Fibroblast of lung (primary cell): ENCODE data around the gene ITGAE. TPM values are rescaled to one million over a fixed set of nuclear protein-coding genes. Genes with fewer than 3 reads are reported as not detected.

Experiments
- DNase-seq, 2 donors: peaks; one replicate each; pipeline versions ENCODE4 v3.0.0 to v3.0.0-alpha.2; 2010; ENCODE audit warnings: low read depth in 2 of 2
- H2AFZ ChIP-seq: 2 replicates; pipeline ENCODE4 v1.5.1; 2012; ENCODE audit warnings: low read length, control low read depth, inconsistent platforms
- H3K27ac ChIP-seq: 2 replicates; pipeline ENCODE4 v1.5.1; 2011; ENCODE audit warnings: low read length, control low read depth; ENCODE audit not compliant: insufficient read depth
- H3K27me3 ChIP-seq: 2 replicates; pipeline ENCODE4 v1.5.1; 2011; ENCODE audit warnings: mild to moderate bottlenecking, low read length; ENCODE audit not compliant: control insufficient read depth, insufficient read depth
- H3K36me3 ChIP-seq: 2 replicates; pipeline ENCODE4 v1.5.1; 2011; ENCODE audit warnings: low read length; ENCODE audit not compliant: control insufficient read depth, insufficient read depth
- H3K4me1 ChIP-seq: 2 replicates; pipeline ENCODE4 v1.5.1; 2011; ENCODE audit warnings: low read length; ENCODE audit not compliant: control insufficient read depth, insufficient read depth; ENCODE audit errors: extremely low read depth
- H3K4me2 ChIP-seq: 2 replicates; pipeline ENCODE4 v1.5.1; 2011; ENCODE audit warnings: low read length, control low read depth; ENCODE audit not compliant: insufficient read depth; ENCODE audit errors: extremely low read depth
- H3K4me3 ChIP-seq, 4 experiments: fragments of 200-600 bp in 1 of 4; sonication (generic) in 1 of 4; replicated peaks in 1 of 4; 2 replicates each; pipeline ENCODE4 v1.5.1; 2011 to 2016; ENCODE audit warnings: low read length in 4 of 4, low read depth in 3 of 4, mild to moderate bottlenecking in 3 of 4, control low read depth in 2 of 4, inconsistent platforms in 1 of 4, mixed read lengths in 1 of 4; ENCODE audit not compliant: insufficient read depth in 1 of 4; ENCODE audit errors: control extremely low read depth in 1 of 4
- H3K79me2 ChIP-seq: 2 replicates; pipeline ENCODE4 v1.5.1; 2012; ENCODE audit warnings: mild to moderate bottlenecking, low read length, inconsistent platforms; ENCODE audit not compliant: control insufficient read depth, insufficient read depth
- H3K9ac ChIP-seq: 2 replicates; pipeline ENCODE4 v1.5.1; 2011; ENCODE audit warnings: mild to moderate bottlenecking, low read length, control low read depth; ENCODE audit not compliant: insufficient read depth
- H3K9me3 ChIP-seq: 2 replicates; pipeline ENCODE4 v1.5.1; 2012; ENCODE audit warnings: low read depth, low read length; ENCODE audit not compliant: control insufficient read depth, insufficient read depth
- H4K20me1 ChIP-seq: 2 replicates; pipeline ENCODE4 v1.5.1; 2011; ENCODE audit warnings: low read length; ENCODE audit not compliant: control insufficient read depth, insufficient read depth; ENCODE audit errors: extremely low read depth
- EZH2 ChIP-seq: IDR thresholded peaks from 2 replicates; pipeline ENCODE4 v1.5.1; 2012; ENCODE audit warnings: low read length, control low read depth, mild to moderate bottlenecking; ENCODE audit errors: missing control alignments
- polyA plus RNA-seq, 2 donors: library from polyadenylated mRNA; depleted of rRNA in 1 of 2; stranded (reverse) in 1 of 2; unstranded in 1 of 2; fragments of >200 nt; gene quantifications; 2 replicates each; pipeline ENCODE4 v1.2.1, GENCODE V29; 2011 to 2012; ENCODE audit warnings: missing spikeins in 1 of 2
- total RNA-seq: library from RNA; depleted of rRNA; stranded (reverse); fragments of >200 nt; gene quantifications from 2 replicates; pipeline ENCODE4 v1.2.1, GENCODE V29; 2014
- TF ChIP-seq, protein P1 (sequence below), 2 donors: IDR thresholded peaks in 1 of 2; conservative IDR thresholded peaks in 1 of 2; 1 replicate in 1 of 2; 2 replicates in 1 of 2; pipeline ENCODE4 v1.5.1; 2011 to 2012; ENCODE audit warnings: low read length in 2 of 2, control low read depth in 1 of 2, inconsistent platforms in 1 of 2, low read depth in 1 of 2, mild to moderate bottlenecking in 1 of 2

The ITGAE gene
- total and polyA plus RNA-seq, 2 donors (not counting 1 experiment from before 2014, with no cell fraction given) = 29.7 to 72.5 TPM

DNA sequence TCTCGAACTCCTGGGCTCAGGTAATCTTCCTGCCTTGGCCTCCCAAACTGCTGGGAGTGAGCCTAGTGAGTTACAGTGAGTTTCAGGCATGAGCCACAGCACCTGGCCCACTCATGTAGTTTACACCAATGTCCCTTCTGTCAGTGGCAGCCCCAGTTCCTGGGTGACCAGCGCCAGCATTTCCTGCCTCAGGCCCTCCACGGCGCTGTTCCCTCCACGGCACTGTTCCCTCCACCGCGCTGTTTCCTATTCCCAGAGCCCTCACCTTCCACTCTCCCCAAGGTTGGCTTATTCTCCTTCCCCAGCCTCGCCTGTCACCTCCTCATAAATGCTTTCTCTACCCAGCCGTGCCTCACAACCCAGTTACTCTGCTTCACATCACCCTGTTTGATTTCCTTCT lies 32.6 kb downstream of the ITGAE start:
- TF ChIP-seq, protein P1, sequence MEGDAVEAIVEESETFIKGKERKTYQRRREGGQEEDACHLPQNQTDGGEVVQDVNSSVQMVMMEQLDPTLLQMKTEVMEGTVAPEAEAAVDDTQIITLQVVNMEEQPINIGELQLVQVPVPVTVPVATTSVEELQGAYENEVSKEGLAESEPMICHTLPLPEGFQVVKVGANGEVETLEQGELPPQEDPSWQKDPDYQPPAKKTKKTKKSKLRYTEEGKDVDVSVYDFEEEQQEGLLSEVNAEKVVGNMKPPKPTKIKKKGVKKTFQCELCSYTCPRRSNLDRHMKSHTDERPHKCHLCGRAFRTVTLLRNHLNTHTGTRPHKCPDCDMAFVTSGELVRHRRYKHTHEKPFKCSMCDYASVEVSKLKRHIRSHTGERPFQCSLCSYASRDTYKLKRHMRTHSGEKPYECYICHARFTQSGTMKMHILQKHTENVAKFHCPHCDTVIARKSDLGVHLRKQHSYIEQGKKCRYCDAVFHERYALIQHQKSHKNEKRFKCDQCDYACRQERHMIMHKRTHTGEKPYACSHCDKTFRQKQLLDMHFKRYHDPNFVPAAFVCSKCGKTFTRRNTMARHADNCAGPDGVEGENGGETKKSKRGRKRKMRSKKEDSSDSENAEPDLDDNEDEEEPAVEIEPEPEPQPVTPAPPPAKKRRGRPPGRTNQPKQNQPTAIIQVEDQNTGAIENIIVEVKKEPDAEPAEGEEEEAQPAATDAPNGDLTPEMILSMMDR (conservative IDR thresholded peaks at IDR 0.05 in 1 of 2, IDR thresholded peaks at IDR 0.05 in 1 of 2; ENCODE audit: low read depth in 1 of 2, low read length in 2 of 2) = no peak
- no peak for TF ChIP-seq EZH2
- H3K4me3 ChIP-seq = no peak overlapping the region
- H3K36me3 ChIP-seq = no peaks in the 10 kb centered on the region
- no peak overlapping the region for H2AFZ ChIP-seq
- peaks cover 7% of the 10 kb centered on the region for H3K27me3 ChIP-seq
- no peaks in the 10 kb centered on the region for H4K20me1 ChIP-seq
- no peaks in the 10 kb centered on the region for H3K4me1 ChIP-seq
- H3K27ac ChIP-seq = no peak overlapping the region
- H3K4me2 ChIP-seq = no peak overlapping the region
- no peak overlapping the region for H3K9ac ChIP-seq
- no peak for DNase-seq
- H3K79me2 ChIP-seq = no peaks in the 10 kb centered on the region
- no peaks in the 10 kb centered on the region for H3K9me3 ChIP-seq

DNA sequence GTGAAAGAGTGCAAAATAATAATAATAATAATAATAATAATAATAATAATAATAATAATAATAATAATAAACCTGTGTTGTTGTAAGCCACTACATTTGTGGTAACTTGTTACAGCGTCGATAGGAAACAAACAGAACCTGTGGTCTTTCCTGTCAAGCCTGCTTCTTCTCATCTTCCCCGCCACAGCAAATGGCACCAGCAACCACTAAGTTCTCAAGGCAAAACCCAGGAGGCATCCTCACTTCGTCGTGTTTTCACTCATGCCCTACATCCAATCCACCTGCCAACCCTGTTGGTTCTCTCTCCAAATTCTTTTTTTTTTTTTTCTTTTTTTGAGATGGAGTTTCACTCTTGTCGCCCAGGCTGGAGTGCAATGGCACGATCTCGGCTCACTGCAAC lies 34.2 kb downstream of the ITGAE start:
- H3K4me2 ChIP-seq = no peak overlapping the region
- H3K27ac ChIP-seq = no peak overlapping the region
- no peaks in the 10 kb centered on the region for H3K4me1 ChIP-seq
- H3K79me2 ChIP-seq = no peaks in the 10 kb centered on the region
- peaks cover 7% of the 10 kb centered on the region for H3K27me3 ChIP-seq
- DNase-seq = no peak
- H2AFZ ChIP-seq = no peak overlapping the region
- no peak overlapping the region for H3K4me3 ChIP-seq
- TF ChIP-seq EZH2 = no peak
- TF ChIP-seq, protein P1 (conservative IDR thresholded peaks at IDR 0.05 in 1 of 2, IDR thresholded peaks at IDR 0.05 in 1 of 2; ENCODE audit: low read depth in 1 of 2, low read length in 2 of 2) = no peak
- no peaks in the 10 kb centered on the region for H4K20me1 ChIP-seq
- H3K9me3 ChIP-seq = no peaks in the 10 kb centered on the region
- H3K9ac ChIP-seq = no peak overlapping the region
- no peaks in the 10 kb centered on the region for H3K36me3 ChIP-seq

DNA sequence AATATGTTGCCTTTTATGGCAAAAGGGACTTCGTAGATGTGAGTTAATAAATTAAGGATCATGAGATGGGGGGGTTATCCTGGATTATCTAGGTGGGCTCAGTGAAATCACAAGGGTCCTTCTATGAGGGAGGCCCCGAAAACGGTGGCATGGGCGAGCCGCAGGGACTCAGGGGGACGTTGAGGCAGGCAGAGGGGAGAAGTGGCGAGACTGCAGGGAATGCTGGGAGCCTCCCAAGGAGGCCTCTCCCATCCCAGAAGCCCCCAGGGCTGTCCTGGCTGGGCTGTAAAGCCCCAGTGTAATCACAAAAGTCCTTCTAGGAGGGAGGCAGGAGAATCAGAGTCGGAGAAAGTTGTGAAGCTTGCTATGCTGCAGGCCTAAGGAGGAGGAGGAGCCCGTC lies 35.0 kb downstream of the ITGAE start:
- no peak for DNase-seq
- no peak overlapping the region for H2AFZ ChIP-seq
- no peaks in the 10 kb centered on the region for H3K9me3 ChIP-seq
- no peaks in the 10 kb centered on the region for H4K20me1 ChIP-seq
- no peak overlapping the region for H3K4me2 ChIP-seq
- no peak overlapping the region for H3K27ac ChIP-seq
- H3K27me3 ChIP-seq = peaks cover 7% of the 10 kb centered on the region
- no peak for TF ChIP-seq EZH2
- TF ChIP-seq, protein P1 (conservative IDR thresholded peaks at IDR 0.05 in 1 of 2, IDR thresholded peaks at IDR 0.05 in 1 of 2; ENCODE audit: low read depth in 1 of 2, low read length in 2 of 2) = no peak
- H3K4me3 ChIP-seq = no peak overlapping the region
- H3K9ac ChIP-seq = no peak overlapping the region
- no peaks in the 10 kb centered on the region for H3K79me2 ChIP-seq
- H3K36me3 ChIP-seq = no peaks in the 10 kb centered on the region
- no peaks in the 10 kb centered on the region for H3K4me1 ChIP-seq
